ENCODE measurements around the gene MRPL14. TPM values are rescaled to one million over a fixed set of nuclear protein-coding genes. Genes with fewer than 3 reads are reported as not detected.

The MRPL14 gene
- total and polyA plus RNA-seq, 9 of the 15 experiments (the other 6 are each of a cell fraction or from before 2014, with no cell fraction given): 126 to 424 (median 165) TPM

DNA sequence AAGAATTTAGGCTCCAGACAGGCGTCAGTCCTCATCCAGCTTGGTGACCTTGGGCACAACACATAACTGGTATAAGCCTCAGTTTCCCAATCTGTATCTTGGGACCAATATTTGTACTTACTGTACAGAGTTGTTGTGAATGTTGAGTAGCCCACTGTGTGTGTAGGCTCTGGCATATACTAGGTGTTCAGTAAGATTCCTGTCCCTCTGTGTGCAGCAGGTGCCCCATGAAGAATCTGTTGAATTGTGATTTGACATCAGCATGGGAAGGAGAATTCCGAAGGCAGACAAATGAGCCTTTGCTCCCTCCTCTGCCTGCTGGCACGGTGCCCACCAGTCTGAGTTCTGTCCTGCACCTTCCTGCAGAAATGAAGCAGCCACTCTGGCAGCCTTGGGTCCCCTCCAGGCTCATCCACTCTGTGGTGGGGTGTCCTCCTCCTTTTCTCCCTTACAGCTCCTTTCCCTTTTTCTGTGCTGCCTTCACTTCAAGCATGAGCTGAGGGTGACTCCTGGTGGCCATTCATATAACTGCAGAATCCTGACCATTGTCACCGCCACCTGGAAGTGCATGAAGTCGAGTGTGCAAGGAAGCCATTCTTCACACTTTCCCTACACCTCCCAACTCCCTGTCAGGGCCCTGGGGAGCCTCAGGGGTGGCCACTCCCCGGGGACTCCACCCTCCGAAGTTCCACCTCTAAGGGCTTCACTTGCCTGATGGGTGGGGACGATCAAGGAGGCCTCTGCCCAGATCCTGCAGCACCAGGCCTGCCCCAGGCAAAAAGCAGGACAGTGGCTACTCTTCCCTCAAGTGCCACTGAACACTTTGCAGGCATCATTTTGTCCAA is 48.2 kb downstream of the MRPL14 start (continued):
- TF ChIP-seq, protein P1, sequence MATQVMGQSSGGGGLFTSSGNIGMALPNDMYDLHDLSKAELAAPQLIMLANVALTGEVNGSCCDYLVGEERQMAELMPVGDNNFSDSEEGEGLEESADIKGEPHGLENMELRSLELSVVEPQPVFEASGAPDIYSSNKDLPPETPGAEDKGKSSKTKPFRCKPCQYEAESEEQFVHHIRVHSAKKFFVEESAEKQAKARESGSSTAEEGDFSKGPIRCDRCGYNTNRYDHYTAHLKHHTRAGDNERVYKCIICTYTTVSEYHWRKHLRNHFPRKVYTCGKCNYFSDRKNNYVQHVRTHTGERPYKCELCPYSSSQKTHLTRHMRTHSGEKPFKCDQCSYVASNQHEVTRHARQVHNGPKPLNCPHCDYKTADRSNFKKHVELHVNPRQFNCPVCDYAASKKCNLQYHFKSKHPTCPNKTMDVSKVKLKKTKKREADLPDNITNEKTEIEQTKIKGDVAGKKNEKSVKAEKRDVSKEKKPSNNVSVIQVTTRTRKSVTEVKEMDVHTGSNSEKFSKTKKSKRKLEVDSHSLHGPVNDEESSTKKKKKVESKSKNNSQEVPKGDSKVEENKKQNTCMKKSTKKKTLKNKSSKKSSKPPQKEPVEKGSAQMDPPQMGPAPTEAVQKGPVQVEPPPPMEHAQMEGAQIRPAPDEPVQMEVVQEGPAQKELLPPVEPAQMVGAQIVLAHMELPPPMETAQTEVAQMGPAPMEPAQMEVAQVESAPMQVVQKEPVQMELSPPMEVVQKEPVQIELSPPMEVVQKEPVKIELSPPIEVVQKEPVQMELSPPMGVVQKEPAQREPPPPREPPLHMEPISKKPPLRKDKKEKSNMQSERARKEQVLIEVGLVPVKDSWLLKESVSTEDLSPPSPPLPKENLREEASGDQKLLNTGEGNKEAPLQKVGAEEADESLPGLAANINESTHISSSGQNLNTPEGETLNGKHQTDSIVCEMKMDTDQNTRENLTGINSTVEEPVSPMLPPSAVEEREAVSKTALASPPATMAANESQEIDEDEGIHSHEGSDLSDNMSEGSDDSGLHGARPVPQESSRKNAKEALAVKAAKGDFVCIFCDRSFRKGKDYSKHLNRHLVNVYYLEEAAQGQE (IDR thresholded peaks at IDR 0.05; ENCODE audit: borderline replicate concordance): peak; percentile 94
- TF ChIP-seq, protein P1 (CRISPR knock-in tag; IDR thresholded peaks at IDR 0.05; ENCODE audit: low read depth): peak; percentile 47; the same call in 1 of the 2 replicates
- TF ChIP-seq IFI16 (CRISPR knock-in tag; IDR thresholded peaks at IDR 0.05): no peak
- 0 out of 2 replicates have a peak, but pooled peaks have one; percentile 31 for TF ChIP-seq ZBED1 (IDR thresholded peaks at IDR 0.05)
- no peak for TF ChIP-seq MYBL2 (IDR thresholded peaks at IDR 0.05; ENCODE audit: low read depth)
- TF ChIP-seq MYBL2 (CRISPR knock-in tag; IDR thresholded peaks at IDR 0.05; ENCODE audit: borderline replicate concordance): no peak
- TF ChIP-seq FOSL1 (tag; conservative IDR thresholded peaks at IDR 0.05): 0 out of 2 replicates have a peak, but pooled peaks have one; percentile 9
- TF ChIP-seq, protein P2, sequence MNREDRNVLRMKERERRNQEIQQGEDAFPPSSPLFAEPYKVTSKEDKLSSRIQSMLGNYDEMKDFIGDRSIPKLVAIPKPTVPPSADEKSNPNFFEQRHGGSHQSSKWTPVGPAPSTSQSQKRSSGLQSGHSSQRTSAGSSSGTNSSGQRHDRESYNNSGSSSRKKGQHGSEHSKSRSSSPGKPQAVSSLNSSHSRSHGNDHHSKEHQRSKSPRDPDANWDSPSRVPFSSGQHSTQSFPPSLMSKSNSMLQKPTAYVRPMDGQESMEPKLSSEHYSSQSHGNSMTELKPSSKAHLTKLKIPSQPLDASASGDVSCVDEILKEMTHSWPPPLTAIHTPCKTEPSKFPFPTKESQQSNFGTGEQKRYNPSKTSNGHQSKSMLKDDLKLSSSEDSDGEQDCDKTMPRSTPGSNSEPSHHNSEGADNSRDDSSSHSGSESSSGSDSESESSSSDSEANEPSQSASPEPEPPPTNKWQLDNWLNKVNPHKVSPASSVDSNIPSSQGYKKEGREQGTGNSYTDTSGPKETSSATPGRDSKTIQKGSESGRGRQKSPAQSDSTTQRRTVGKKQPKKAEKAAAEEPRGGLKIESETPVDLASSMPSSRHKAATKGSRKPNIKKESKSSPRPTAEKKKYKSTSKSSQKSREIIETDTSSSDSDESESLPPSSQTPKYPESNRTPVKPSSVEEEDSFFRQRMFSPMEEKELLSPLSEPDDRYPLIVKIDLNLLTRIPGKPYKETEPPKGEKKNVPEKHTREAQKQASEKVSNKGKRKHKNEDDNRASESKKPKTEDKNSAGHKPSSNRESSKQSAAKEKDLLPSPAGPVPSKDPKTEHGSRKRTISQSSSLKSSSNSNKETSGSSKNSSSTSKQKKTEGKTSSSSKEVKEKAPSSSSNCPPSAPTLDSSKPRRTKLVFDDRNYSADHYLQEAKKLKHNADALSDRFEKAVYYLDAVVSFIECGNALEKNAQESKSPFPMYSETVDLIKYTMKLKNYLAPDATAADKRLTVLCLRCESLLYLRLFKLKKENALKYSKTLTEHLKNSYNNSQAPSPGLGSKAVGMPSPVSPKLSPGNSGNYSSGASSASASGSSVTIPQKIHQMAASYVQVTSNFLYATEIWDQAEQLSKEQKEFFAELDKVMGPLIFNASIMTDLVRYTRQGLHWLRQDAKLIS (CRISPR knock-in tag; IDR thresholded peaks at IDR 0.05): no peak
- no peak for TF ChIP-seq HSF4 (CRISPR knock-in tag; IDR thresholded peaks at IDR 0.05; ENCODE audit: borderline replicate concordance)
- TF ChIP-seq SMARCE1 (IDR thresholded peaks at IDR 0.05): no peak
- no peak for TF ChIP-seq U2AF1 (optimal IDR thresholded peaks at IDR 0.05; ENCODE audit: low read depth, low read length)
- TF ChIP-seq MCM3 (IDR thresholded peaks at IDR 0.05): no peak
- TF ChIP-seq ZNF76 (CRISPR knock-in tag; IDR thresholded peaks at IDR 0.05; ENCODE audit: borderline replicate concordance): no peak

Data from K562 (cell line).